Endothelial cell of umbilical vein (primary cell): ENCODE measurements around the gene TMEM250. TPM values are rescaled to one million over a fixed set of nuclear protein-coding genes. Genes with fewer than 3 reads are reported as not detected.

Source experiments
- BruUV-seq: library from RNA; stranded (reverse); fragments of 400-500 nt; replicated peaks from 2 replicates; lab custom pipeline; 2021; lab: Mats Ljungman, UMichigan
- CTCF ChIA-PET: fragments of 300-600, 350-600 bp; sonication (Branson Sonifier 250); formaldehyde crosslinking; loops from one replicate; lab custom pipeline; 2021; ENCODE audit warnings: antibody characterized with exemption, inconsistent platforms; lab: Charles Lee
- POLR2A ChIA-PET: fragments of 300-600, 350-600 bp; sonication (Branson Sonifier 250); formaldehyde crosslinking; loops from one replicate; lab custom pipeline; 2021; ENCODE audit warnings: antibody characterized with exemption, inconsistent platforms; lab: Charles Lee
- DNase-seq: peaks from one replicate; pipeline ENCODE4 v3.0.0-alpha.2; 2011; ENCODE audit warnings: low read depth, low spot score
- FAIRE-seq: peaks from 2 replicates; lab custom pipeline; 2011; peaks lifted over from hg19 to GRCh38; lab: Jason Lieb, UNC
- H2AFZ ChIP-seq: 2 replicates; pipeline ENCODE4 v1.6.0; 2012; ENCODE audit warnings: low read depth, low read length, control low read depth, inconsistent platforms
- H3K27ac ChIP-seq: 2 replicates; pipeline ENCODE4 v1.5.1; 2011; ENCODE audit warnings: low read depth, mild to moderate bottlenecking, control low read depth, low read length, moderate library complexity; ENCODE audit not compliant: insufficient read depth
- H3K27me3 ChIP-seq, 2 experiments: 2 replicates each; pipeline versions ENCODE4 v1.6.0 to v1.6.1; 2011; ENCODE audit warnings: low read length in 2 of 2, mixed read lengths in 1 of 2; ENCODE audit not compliant: control insufficient read depth in 2 of 2, insufficient read depth in 2 of 2
- H3K36me3 ChIP-seq, 2 experiments: 2 replicates in 1 of 2; 3 replicates in 1 of 2; pipeline ENCODE4 v1.5.1; 2011; ENCODE audit warnings: low read length in 2 of 2, mild to moderate bottlenecking in 1 of 2, moderate library complexity in 1 of 2; ENCODE audit not compliant: control insufficient read depth in 2 of 2, insufficient read depth in 2 of 2; ENCODE audit errors: extremely low read depth in 1 of 2
- H3K4me1 ChIP-seq: 3 replicates; pipeline ENCODE4 v1.5.1; 2011; ENCODE audit warnings: mild to moderate bottlenecking, low read length; ENCODE audit not compliant: control insufficient read depth, insufficient read depth; ENCODE audit errors: extremely low read depth
- H3K4me2 ChIP-seq: 2 replicates; pipeline ENCODE4 v1.6.1; 2011; ENCODE audit warnings: low read length, control low read depth, mixed read lengths; ENCODE audit not compliant: insufficient read depth
- H3K4me3 ChIP-seq, 3 experiments: fragments of 200-600 bp in 1 of 3; sonication (generic), shearing (Covaris generic) in 1 of 3; replicated peaks in 1 of 3; 2 replicates each; pipeline ENCODE4 v1.5.1; 2011 to 2016; ENCODE audit warnings: control low read depth in 3 of 3, low read length in 3 of 3, mild to moderate bottlenecking in 2 of 3, inconsistent platforms in 1 of 3, low read depth in 1 of 3, moderate library complexity in 1 of 3; ENCODE audit not compliant: insufficient read depth in 1 of 3
- H3K79me2 ChIP-seq: 2 replicates; pipeline ENCODE4 v1.6.0; 2012; ENCODE audit warnings: low read length, inconsistent platforms; ENCODE audit not compliant: control insufficient read depth, insufficient read depth
- H3K9ac ChIP-seq: replicated peaks from 2 replicates; pipeline ENCODE3; 2011; ENCODE audit warnings: low read length, control low read depth; ENCODE audit not compliant: insufficient read depth; ENCODE audit errors: extremely low read depth
- H3K9me1 ChIP-seq: replicated peaks from 3 replicates; pipeline ENCODE4 v1.6.0; 2011; ENCODE audit warnings: mild to moderate bottlenecking, low read length; ENCODE audit not compliant: control insufficient read depth, insufficient read depth; ENCODE audit errors: extremely low read depth
- H3K9me3 ChIP-seq: replicated peaks from 2 replicates; pipeline ENCODE4 v1.5.1; 2012; ENCODE audit warnings: low read length, inconsistent platforms; ENCODE audit not compliant: control insufficient read depth, insufficient read depth
- H4K20me1 ChIP-seq: replicated peaks from 2 replicates; pipeline ENCODE3; 2011; ENCODE audit warnings: mild to moderate bottlenecking, low read length; ENCODE audit not compliant: control insufficient read depth, insufficient read depth; ENCODE audit errors: extremely low read depth
- CTCF ChIP-seq, 2 donors: IDR thresholded peaks; 1 replicate in 1 of 2; 2 replicates in 1 of 2; pipeline ENCODE4 v1.5.1; 2011; ENCODE audit warnings: low read length in 2 of 2, mild to moderate bottlenecking in 2 of 2, moderate library complexity in 2 of 2, control low read depth in 1 of 2, inconsistent platforms in 1 of 2, low read depth in 1 of 2; ENCODE audit not compliant: insufficient read depth in 1 of 2; ENCODE audit errors: extremely low read depth in 1 of 2
- EZH2 ChIP-seq: IDR thresholded peaks from 2 replicates; pipeline ENCODE4 v1.6.1; 2012; ENCODE audit warnings: borderline replicate concordance, low read depth, mild to moderate bottlenecking, moderate library complexity, low read length, inconsistent platforms; ENCODE audit not compliant: severe bottlenecking
- FOS ChIP-seq: IDR thresholded peaks from 2 replicates; pipeline ENCODE4 v1.6.1; 2011; ENCODE audit warnings: mild to moderate bottlenecking, low read length, moderate library complexity, borderline replicate concordance; ENCODE audit not compliant: insufficient read depth
- GATA2 ChIP-seq: IDR thresholded peaks from 2 replicates; pipeline ENCODE4 v1.7.0; 2011; ENCODE audit warnings: low read depth, mild to moderate bottlenecking, moderate library complexity, mixed read lengths, low read length; ENCODE audit not compliant: insufficient read length, insufficient read depth
- JUN ChIP-seq: IDR thresholded peaks from 2 replicates; pipeline ENCODE4 v1.6.1; 2011; ENCODE audit warnings: borderline replicate concordance, low read depth; ENCODE audit not compliant: insufficient read length, insufficient read depth
- MAX ChIP-seq: IDR thresholded peaks from 2 replicates; pipeline ENCODE4 v1.6.1; 2011; ENCODE audit not compliant: insufficient read depth, insufficient read length
- MYC ChIP-seq: IDR thresholded peaks from one replicate; pipeline ENCODE4 v1.6.1; 2011; ENCODE audit warnings: mild to moderate bottlenecking, low read depth, low read length
- POLR2A ChIP-seq: IDR thresholded peaks from 2 replicates; pipeline ENCODE4 v1.6.1; 2012; ENCODE audit warnings: low read depth, mild to moderate bottlenecking, control low read depth, low read length
- POLR2AphosphoS5 ChIP-seq: IDR thresholded peaks from 2 replicates; pipeline ENCODE4 v1.6.1; 2012; ENCODE audit warnings: low read depth, mild to moderate bottlenecking, control low read depth, low read length, moderate library complexity; ENCODE audit not compliant: insufficient read depth
- dilution Hi-C: fragments of 300-500 bp; cut with MboI; formaldehyde crosslinking; loops from one replicate; pipeline ENCODE4 v1.15.0; 2019; ENCODE audit warnings: low sequenced_read_pairs; ENCODE audit not compliant: extremely low pct_ligation_motif_present
- intact Hi-C: fragments of 100-400 bp; cut with micrococcal nuclease; formaldehyde crosslinking; loops from one replicate; pipeline ENCODE4 v1.10.0; 2022
- polyA plus RNA-seq, 4 experiments: library from polyadenylated mRNA; depleted of rRNA in 3 of 4; stranded (reverse) in 3 of 4; unstranded in 1 of 4; fragments of >200 nt; gene quantifications; 2 replicates each; pipeline versions ENCODE4 v1.2.1 to v1.2.3, GENCODE V29; 2011 to 2012; ENCODE audit warnings: missing spikeins in 1 of 4
- total RNA-seq: library from RNA; stranded (reverse); gene quantifications from 2 replicates; pipeline ENCODE4 v1.2.3, GENCODE V29; 2021

Gene TMEM250
- total and polyA plus RNA-seq, 2 donors (not counting 3 experiments of a cell fraction or from before 2014, with no cell fraction given), result 24.9 to 49.9 TPM

GRCh38 chr9:136111910-136112309 is 6.8 kb downstream of the TMEM250 start:
- Histone ChIP-seq H3K4me2 (no peak overlapping the region), H4K20me1 (no peaks in the 10 kb centered on the region), H3K79me2 (peaks cover 7% of the 10 kb centered on the region), H2AFZ (no peak overlapping the region), H3K27me3 (no peaks in the 10 kb centered on the region), H3K9me1 (no peaks in the 10 kb centered on the region), H3K27ac (no peak overlapping the region), H3K4me1 (peaks cover 13% of the 10 kb centered on the region), H3K4me3 (no peak overlapping the region), H3K36me3 (peaks cover 0 to 14% of the 10 kb centered on the region in 2 experiments), H3K9me3 (no peaks in the 10 kb centered on the region), H3K9ac (no peak overlapping the region)
- no TSS peak for BruUV-seq
- no peak for FAIRE-seq
- no peak for TF ChIP-seq GATA2
- no peak for TF ChIP-seq MYC
- TF ChIP-seq FOS, result no peak
- no peak for TF ChIP-seq POLR2A
- no peak for TF ChIP-seq CTCF (IDR thresholded peaks at IDR 0.05; ENCODE audit: extremely low read depth in 1 of 2, insufficient read depth in 1 of 2, low read depth in 1 of 2, low read length in 2 of 2)
- TF ChIP-seq POLR2AphosphoS5, result no peak
- no peak for TF ChIP-seq JUN
- TF ChIP-seq EZH2, result no peak
- TF ChIP-seq MAX, result no peak
- intact Hi-C loops, result no loop called here
- DNase-seq, result no peak
- CTCF ChIA-PET, result interaction anchor here (1.1 to 4.1 kb wide), 5 partner anchors 10 to 144 kb away, joined by 3 to 29 read pairs (median 6); no protein-coding TSS in a partner anchor
- POLR2A ChIA-PET, result no interaction called here
- dilution Hi-C loops, result no loop called here
